GM12878 (cell line): ENCODE results near the gene FBXO5. TPM values are rescaled to one million over a fixed set of nuclear protein-coding genes. Genes with fewer than 3 reads are reported as not detected.

ENCODE experiments used
- ATAC-seq: fragments of 200-7000 bp; cut with Tn5 transposase; 3 replicates; pipeline ENCODE4 v1.9.1; 2020; ENCODE audit warnings: mild to moderate bottlenecking, moderate library complexity
- BruUV-seq: library from RNA; stranded (reverse); fragments of 400-500 nt; replicated peaks from 2 replicates; lab custom pipeline; 2021; lab: Mats Ljungman, UMichigan
- CTCF ChIA-PET: fragments of 300-600 bp; sonication (Branson Sonifier 250); formaldehyde crosslinking; extraction: SDS; loops from one replicate; lab custom pipeline; 2021; ENCODE audit warnings: inconsistent platforms; lab: Yijun Ruan, JAX
- POLR2A ChIA-PET: fragments of 350-600 bp; formaldehyde crosslinking; extraction: SDS; loops from one replicate; lab custom pipeline; 2021; ENCODE audit warnings: inconsistent platforms; lab: Charles Lee
- RAD21 ChIA-PET: fragments of 300-600 bp; sonication (Branson Sonifier 250); formaldehyde crosslinking; loops from one replicate; lab custom pipeline; 2023; ENCODE audit warnings: antibody characterized with exemption; ENCODE audit not compliant: unreplicated experiment; lab: Charles Lee
- SMC1A ChIA-PET: fragments of 300-600 bp; sonication (Branson Sonifier 250); formaldehyde crosslinking; loops from one replicate; lab custom pipeline; 2023; ENCODE audit not compliant: unreplicated experiment, uncharacterized antibody; lab: Charles Lee
- DNase-seq: peaks from one replicate; pipeline ENCODE4 v3.0.0-alpha.2; 2011; ENCODE audit warnings: low read depth, low spot score
- FAIRE-seq: peaks from 3 replicates; lab custom pipeline; 2011; peaks lifted over from hg19 to GRCh38; lab: Jason Lieb, UNC
- H2AFZ ChIP-seq: 2 replicates; pipeline ENCODE4 v1.6.0; 2011; ENCODE audit warnings: low read depth, low read length, control low read depth; ENCODE audit not compliant: control insufficient read depth
- H3K27ac ChIP-seq: 2 replicates; pipeline ENCODE4 v1.5.1; 2011; ENCODE audit warnings: control low read depth; ENCODE audit not compliant: control insufficient read depth, insufficient read depth
- H3K27me3 ChIP-seq, 2 experiments: replicated peaks in 1 of 2; 2 replicates each; pipeline versions ENCODE4 v1.6.0 to v1.6.1; 2011; ENCODE audit warnings: low read length in 1 of 2; ENCODE audit not compliant: control insufficient read depth in 2 of 2, insufficient read depth in 2 of 2
- H3K36me3 ChIP-seq, 2 experiments: 2 replicates each; pipeline ENCODE4 v1.5.1; 2011; ENCODE audit warnings: low read length in 1 of 2; ENCODE audit not compliant: control insufficient read depth in 2 of 2, insufficient read depth in 2 of 2
- H3K4me1 ChIP-seq: 2 replicates; pipeline ENCODE4 v1.6.1; 2011; ENCODE audit warnings: mild to moderate bottlenecking, low read length, moderate library complexity, mixed read lengths; ENCODE audit not compliant: control insufficient read depth, insufficient read depth
- H3K4me2 ChIP-seq: 2 replicates; pipeline ENCODE4 v1.6.0; 2011; ENCODE audit warnings: control low read depth; ENCODE audit not compliant: control insufficient read depth, insufficient read depth
- H3K4me3 ChIP-seq: fragments of 200-600 bp; sonication (generic); 2 replicates; pipeline ENCODE4 v1.5.1; 2016
- H3K79me2 ChIP-seq: 2 replicates; pipeline ENCODE4 v1.6.0; 2011; ENCODE audit warnings: low read length; ENCODE audit not compliant: control insufficient read depth, insufficient read depth
- H3K9ac ChIP-seq: 2 replicates; pipeline ENCODE4 v1.8.0; 2011; ENCODE audit warnings: low read length, control low read depth, mixed read lengths; ENCODE audit not compliant: control insufficient read depth, insufficient read depth
- H3K9me3 ChIP-seq: replicated peaks from 3 replicates; pipeline ENCODE4 v1.5.1; 2011; ENCODE audit warnings: mild to moderate bottlenecking, low read length; ENCODE audit not compliant: control insufficient read depth, insufficient read depth
- H4K20me1 ChIP-seq: 2 replicates; pipeline ENCODE4 v1.6.0; 2011; ENCODE audit not compliant: control insufficient read depth, insufficient read depth
- ATF7 ChIP-seq: fragments of 450-650 bp; IDR thresholded peaks from 2 replicates; pipeline ENCODE4 v1.6.1; 2016; ENCODE audit warnings: low read depth, mild to moderate bottlenecking
- BCL11A ChIP-seq: IDR thresholded peaks from 2 replicates; pipeline ENCODE4 v1.6.1; 2011; ENCODE audit warnings: low read depth, low read length
- CBX5 ChIP-seq: sonication (generic); IDR thresholded peaks from 2 replicates; pipeline ENCODE4 v1.6.1; 2016; ENCODE audit warnings: low read depth, moderate library complexity, mild to moderate bottlenecking, inconsistent platforms
- GABPA ChIP-seq: IDR thresholded peaks from 2 replicates; pipeline ENCODE4 v1.6.1; 2014; ENCODE audit warnings: antibody characterized with exemption, low read depth, mild to moderate bottlenecking, inconsistent platforms
- JUND ChIP-seq: IDR thresholded peaks from 2 replicates; pipeline ENCODE4 v1.6.1; 2012; ENCODE audit warnings: low read depth, mild to moderate bottlenecking, low read length, improper control_type of control experiment, moderate library complexity
- KLF5 ChIP-seq: fragments of 450-650 bp; IDR thresholded peaks from 2 replicates; pipeline ENCODE4 v1.6.1; 2014; ENCODE audit warnings: mild to moderate bottlenecking; ENCODE audit not compliant: partially characterized antibody
- MEF2A ChIP-seq: IDR thresholded peaks from 2 replicates; pipeline ENCODE4 v1.6.1; 2011; ENCODE audit warnings: low read depth, mild to moderate bottlenecking, low read length, moderate library complexity; ENCODE audit not compliant: insufficient read depth
- NFXL1 ChIP-seq: fragments of 450-650 bp; IDR thresholded peaks from 2 replicates; pipeline ENCODE4 v1.6.1; 2017; ENCODE audit warnings: antibody characterized with exemption, mild to moderate bottlenecking, borderline replicate concordance
- RCOR1 ChIP-seq: conservative IDR thresholded peaks from 2 replicates; pipeline ENCODE4 v1.6.1; 2012; ENCODE audit warnings: low read depth, low read length, improper control_type of control experiment
- SIN3A ChIP-seq: IDR thresholded peaks from 2 replicates; pipeline ENCODE4 v1.6.1; 2012; ENCODE audit warnings: low read depth, low read length, improper control_type of control experiment
- WGBS: methylation state at CpG from one replicate; pipeline ENCODE4 v1.1.6; 2016; ENCODE audit warnings: low lambda C conversion rate; ENCODE audit not compliant: insufficient replicate concordance, insufficient coverage; ENCODE audit errors: missing lambda C conversion rate; 5-methylcytosine and 5-hydroxymethylcytosine counted together
- in situ Hi-C: fragments of 300-500 bp; cut with MboI; formaldehyde crosslinking; loops from 9 replicates; pipeline ENCODE4 v1.14.3; 2018; ENCODE audit warnings: mixed read lengths
- intact Hi-C: fragments of 100-400 bp; cut with micrococcal nuclease; formaldehyde crosslinking; loops from one replicate; pipeline ENCODE4 v1.14.2; 2022; ENCODE audit not compliant: unreplicated experiment
- polyA plus RNA-seq, 11 experiments: library from polyadenylated mRNA; depleted of rRNA in 4 of 11; unstranded in 6 of 11; stranded (reverse) in 5 of 11; fragments of >200 nt; fragmentation: Nextera tagmentation in 4 of 11; fragmentation: Illumina TruSeq in 1 of 11; extraction: Ambion mirVana in 4 of 11; extraction: Trizol in 1 of 11; gene quantifications; 1 replicate in 1 of 11; 2 replicates in 10 of 11; pipeline versions ENCODE4 v1.2.1 to v1.2.3, GENCODE V29; 2011 to 2016; ENCODE audit warnings: inconsistent platforms in 2 of 11, missing spikeins in 2 of 11, low read depth in 1 of 11
- total RNA-seq, 4 experiments: library from RNA; depleted of rRNA in 3 of 4; stranded (reverse); fragments of >200 nt in 3 of 4; fragmentation: Illumina TruSeq in 1 of 4; extraction: Trizol in 1 of 4; gene quantifications; 2 replicates each; pipeline versions ENCODE4 v1.2.1 to v1.2.3, GENCODE V29; 2013 to 2021
- TF ChIP-seq, protein P1 (sequence below): fragments of 450-650 bp; IDR thresholded peaks from 2 replicates; pipeline ENCODE4 v1.6.1; 2017; ENCODE audit warnings: mild to moderate bottlenecking
- TF ChIP-seq, protein P2 (sequence below), 3 experiments: IDR thresholded peaks in 2 of 3; conservative IDR thresholded peaks in 1 of 3; 2 replicates each; pipeline ENCODE4 v1.5.1; 2011; ENCODE audit warnings: low read depth in 3 of 3, low read length in 3 of 3, mild to moderate bottlenecking in 3 of 3, control low read depth in 2 of 3, moderate library complexity in 2 of 3, inconsistent platforms in 1 of 3, mixed read lengths in 1 of 3; ENCODE audit not compliant: control insufficient read depth in 2 of 3, insufficient read depth in 1 of 3; ENCODE audit errors: extremely low read depth in 1 of 3
- TF ChIP-seq, protein P3 (sequence below): fragments of 150-350 bp; IDR thresholded peaks from 2 replicates; pipeline ENCODE4 v1.6.1; 2016; ENCODE audit warnings: low read depth, low read length

FBXO5 gene
- total and polyA plus RNA-seq, 10 of the 15 experiments (the other 5 are each of a cell fraction or from before 2014, with no cell fraction given), result 13.6 to 62.2 (median 37.7) TPM

DNA sequence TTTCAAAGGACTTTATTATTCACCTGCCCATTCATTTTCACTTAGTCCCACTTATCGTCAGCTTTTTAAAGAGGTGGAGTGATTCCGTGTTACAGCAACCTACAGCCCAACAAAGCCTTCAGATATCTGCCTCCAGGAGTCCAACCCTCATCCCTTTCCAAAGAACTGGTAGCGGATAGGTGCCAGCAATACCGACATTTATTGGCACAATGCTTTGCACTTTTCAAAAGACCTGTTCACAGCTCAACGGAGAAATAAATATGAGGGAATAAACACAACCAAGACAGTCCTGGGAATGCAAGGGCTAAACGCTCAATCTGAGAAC is 20.5 kb upstream of the FBXO5 start:
- ChIA-PET CTCF (interaction anchor here (1.0 to 1.2 kb wide), 2 partner anchors 22 to 49 kb away, joined by 3 to 4 read pairs; no protein-coding TSS in a partner anchor), SMC1A (interaction anchor here (0.6 to 0.8 kb wide), 2 partner anchors 25 to 26 kb away, joined by 3 read pairs; no protein-coding TSS in a partner anchor), POLR2A (no interaction called here)
- peak overlapping the region; percentile 84 for H3K4me3 ChIP-seq
- peak overlapping the region; percentile 61 for H3K27ac ChIP-seq
- H4K20me1 ChIP-seq, result no peaks in the 10 kb centered on the region
- H3K9me3 ChIP-seq, result no peaks in the 10 kb centered on the region; the same call in 2 of the 3 replicates
- WGBS, result under 1% methylated on average over 6 of the region's 6 CpGs
- no peaks in the 10 kb centered on the region for H3K4me1 ChIP-seq
- no peak for DNase-seq
- FAIRE-seq, result no peak
- peak; percentile 4 for ATAC-seq
- H2AFZ ChIP-seq, result peak overlapping the region; percentile 46
- H3K36me3 ChIP-seq, result peaks cover 0 to 2% of the 10 kb centered on the region in 2 experiments; a peak in 1 of 4 replicates
- in situ Hi-C loops, result no loop called here
- TF ChIP-seq GABPA, result no peak
- no peak for TF ChIP-seq KLF5
- no peak for TF ChIP-seq JUND
- TF ChIP-seq, protein P1, sequence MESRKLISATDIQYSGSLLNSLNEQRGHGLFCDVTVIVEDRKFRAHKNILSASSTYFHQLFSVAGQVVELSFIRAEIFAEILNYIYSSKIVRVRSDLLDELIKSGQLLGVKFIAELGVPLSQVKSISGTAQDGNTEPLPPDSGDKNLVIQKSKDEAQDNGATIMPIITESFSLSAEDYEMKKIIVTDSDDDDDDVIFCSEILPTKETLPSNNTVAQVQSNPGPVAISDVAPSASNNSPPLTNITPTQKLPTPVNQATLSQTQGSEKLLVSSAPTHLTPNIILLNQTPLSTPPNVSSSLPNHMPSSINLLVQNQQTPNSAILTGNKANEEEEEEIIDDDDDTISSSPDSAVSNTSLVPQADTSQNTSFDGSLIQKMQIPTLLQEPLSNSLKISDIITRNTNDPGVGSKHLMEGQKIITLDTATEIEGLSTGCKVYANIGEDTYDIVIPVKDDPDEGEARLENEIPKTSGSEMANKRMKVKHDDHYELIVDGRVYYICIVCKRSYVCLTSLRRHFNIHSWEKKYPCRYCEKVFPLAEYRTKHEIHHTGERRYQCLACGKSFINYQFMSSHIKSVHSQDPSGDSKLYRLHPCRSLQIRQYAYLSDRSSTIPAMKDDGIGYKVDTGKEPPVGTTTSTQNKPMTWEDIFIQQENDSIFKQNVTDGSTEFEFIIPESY, result no peak
- TF ChIP-seq CBX5, result no peak
- TF ChIP-seq SIN3A, result no peak
- TF ChIP-seq, protein P2, sequence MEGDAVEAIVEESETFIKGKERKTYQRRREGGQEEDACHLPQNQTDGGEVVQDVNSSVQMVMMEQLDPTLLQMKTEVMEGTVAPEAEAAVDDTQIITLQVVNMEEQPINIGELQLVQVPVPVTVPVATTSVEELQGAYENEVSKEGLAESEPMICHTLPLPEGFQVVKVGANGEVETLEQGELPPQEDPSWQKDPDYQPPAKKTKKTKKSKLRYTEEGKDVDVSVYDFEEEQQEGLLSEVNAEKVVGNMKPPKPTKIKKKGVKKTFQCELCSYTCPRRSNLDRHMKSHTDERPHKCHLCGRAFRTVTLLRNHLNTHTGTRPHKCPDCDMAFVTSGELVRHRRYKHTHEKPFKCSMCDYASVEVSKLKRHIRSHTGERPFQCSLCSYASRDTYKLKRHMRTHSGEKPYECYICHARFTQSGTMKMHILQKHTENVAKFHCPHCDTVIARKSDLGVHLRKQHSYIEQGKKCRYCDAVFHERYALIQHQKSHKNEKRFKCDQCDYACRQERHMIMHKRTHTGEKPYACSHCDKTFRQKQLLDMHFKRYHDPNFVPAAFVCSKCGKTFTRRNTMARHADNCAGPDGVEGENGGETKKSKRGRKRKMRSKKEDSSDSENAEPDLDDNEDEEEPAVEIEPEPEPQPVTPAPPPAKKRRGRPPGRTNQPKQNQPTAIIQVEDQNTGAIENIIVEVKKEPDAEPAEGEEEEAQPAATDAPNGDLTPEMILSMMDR (IDR thresholded peaks at IDR 0.05 in 2 of 3, conservative IDR thresholded peaks at IDR 0.05 in 1 of 3; ENCODE audit: control insufficient read depth in 2 of 3, extremely low read depth in 1 of 3, insufficient read depth in 1 of 3, low read depth in 3 of 3, low read length in 3 of 3), result no peak
- no peak for TF ChIP-seq RCOR1
- no peak for TF ChIP-seq MEF2A
- TF ChIP-seq, protein P3, sequence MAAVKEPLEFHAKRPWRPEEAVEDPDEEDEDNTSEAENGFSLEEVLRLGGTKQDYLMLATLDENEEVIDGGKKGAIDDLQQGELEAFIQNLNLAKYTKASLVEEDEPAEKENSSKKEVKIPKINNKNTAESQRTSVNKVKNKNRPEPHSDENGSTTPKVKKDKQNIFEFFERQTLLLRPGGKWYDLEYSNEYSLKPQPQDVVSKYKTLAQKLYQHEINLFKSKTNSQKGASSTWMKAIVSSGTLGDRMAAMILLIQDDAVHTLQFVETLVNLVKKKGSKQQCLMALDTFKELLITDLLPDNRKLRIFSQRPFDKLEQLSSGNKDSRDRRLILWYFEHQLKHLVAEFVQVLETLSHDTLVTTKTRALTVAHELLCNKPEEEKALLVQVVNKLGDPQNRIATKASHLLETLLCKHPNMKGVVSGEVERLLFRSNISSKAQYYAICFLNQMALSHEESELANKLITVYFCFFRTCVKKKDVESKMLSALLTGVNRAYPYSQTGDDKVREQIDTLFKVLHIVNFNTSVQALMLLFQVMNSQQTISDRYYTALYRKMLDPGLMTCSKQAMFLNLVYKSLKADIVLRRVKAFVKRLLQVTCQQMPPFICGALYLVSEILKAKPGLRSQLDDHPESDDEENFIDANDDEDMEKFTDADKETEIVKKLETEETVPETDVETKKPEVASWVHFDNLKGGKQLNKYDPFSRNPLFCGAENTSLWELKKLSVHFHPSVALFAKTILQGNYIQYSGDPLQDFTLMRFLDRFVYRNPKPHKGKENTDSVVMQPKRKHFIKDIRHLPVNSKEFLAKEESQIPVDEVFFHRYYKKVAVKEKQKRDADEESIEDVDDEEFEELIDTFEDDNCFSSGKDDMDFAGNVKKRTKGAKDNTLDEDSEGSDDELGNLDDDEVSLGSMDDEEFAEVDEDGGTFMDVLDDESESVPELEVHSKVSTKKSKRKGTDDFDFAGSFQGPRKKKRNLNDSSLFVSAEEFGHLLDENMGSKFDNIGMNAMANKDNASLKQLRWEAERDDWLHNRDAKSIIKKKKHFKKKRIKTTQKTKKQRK, result no peak
- TF ChIP-seq BCL11A, result no peak
- TF ChIP-seq ATF7, result no peak
- no peak for TF ChIP-seq NFXL1
- TF ChIP-seq, all 136 proteins: peak for 0
- H3K9ac ChIP-seq, result peak overlapping the region; percentile 75
- H3K4me2 ChIP-seq, result peak overlapping the region; percentile 83
- RAD21 ChIA-PET, result interaction anchor here (1.0 kb wide), 2 partner anchors 26 to 49 kb away, joined by 3 read pairs; no protein-coding TSS in a partner anchor
- intact Hi-C loops, result loop anchor here (2.0 kb wide), 2 partner anchors 19 to 89 kb away; no protein-coding TSS in a partner anchor
- BruUV-seq, result no TSS peak
- peaks cover 51% of the 10 kb centered on the region for H3K79me2 ChIP-seq
- no peaks in the 10 kb centered on the region for H3K27me3 ChIP-seq
